ENCODE measurements around the gene NFE2L2.

The NFE2L2 gene

GRCh38 chr2:177287814-177288213 is 23.3 kb upstream of the NFE2L2 start:
- H3K27ac ChIP-seq (ENCODE audit: low read length), result no peak overlapping the region
- H3K9me3 ChIP-seq (ENCODE audit: insufficient read depth, low read length), result no peaks in the 10 kb centered on the region
- H3K79me2 ChIP-seq (ENCODE audit: low read length), result no peaks in the 10 kb centered on the region
- no peaks in the 10 kb centered on the region for H4K20me1 ChIP-seq (ENCODE audit: insufficient read depth, low read length)
- H3K4me2 ChIP-seq (ENCODE audit: low read length), result no peak overlapping the region
- no peak overlapping the region for H2AFZ ChIP-seq (ENCODE audit: low read depth, low read length)
- H3K4me1 ChIP-seq (ENCODE audit: low read length), result peaks cover 23% of the 10 kb centered on the region
- no peak overlapping the region for H3K4me3 ChIP-seq (ENCODE audit: low read length)
- TF ChIP-seq, protein P1, sequence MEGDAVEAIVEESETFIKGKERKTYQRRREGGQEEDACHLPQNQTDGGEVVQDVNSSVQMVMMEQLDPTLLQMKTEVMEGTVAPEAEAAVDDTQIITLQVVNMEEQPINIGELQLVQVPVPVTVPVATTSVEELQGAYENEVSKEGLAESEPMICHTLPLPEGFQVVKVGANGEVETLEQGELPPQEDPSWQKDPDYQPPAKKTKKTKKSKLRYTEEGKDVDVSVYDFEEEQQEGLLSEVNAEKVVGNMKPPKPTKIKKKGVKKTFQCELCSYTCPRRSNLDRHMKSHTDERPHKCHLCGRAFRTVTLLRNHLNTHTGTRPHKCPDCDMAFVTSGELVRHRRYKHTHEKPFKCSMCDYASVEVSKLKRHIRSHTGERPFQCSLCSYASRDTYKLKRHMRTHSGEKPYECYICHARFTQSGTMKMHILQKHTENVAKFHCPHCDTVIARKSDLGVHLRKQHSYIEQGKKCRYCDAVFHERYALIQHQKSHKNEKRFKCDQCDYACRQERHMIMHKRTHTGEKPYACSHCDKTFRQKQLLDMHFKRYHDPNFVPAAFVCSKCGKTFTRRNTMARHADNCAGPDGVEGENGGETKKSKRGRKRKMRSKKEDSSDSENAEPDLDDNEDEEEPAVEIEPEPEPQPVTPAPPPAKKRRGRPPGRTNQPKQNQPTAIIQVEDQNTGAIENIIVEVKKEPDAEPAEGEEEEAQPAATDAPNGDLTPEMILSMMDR (IDR thresholded peaks at IDR 0.05; ENCODE audit: low read depth, low read length), result no peak
- no peak for TF ChIP-seq EZH2phosphoT487 (IDR thresholded peaks at IDR 0.05; ENCODE audit: low read depth)
- H3K27me3 ChIP-seq (ENCODE audit: low read depth, low read length), result peaks cover 23% of the 10 kb centered on the region
- no peak overlapping the region for H3K9ac ChIP-seq (ENCODE audit: low read length)
- no peaks in the 10 kb centered on the region for H3K36me3 ChIP-seq (replicated peaks; ENCODE audit: low read depth, low read length)

DNA sequence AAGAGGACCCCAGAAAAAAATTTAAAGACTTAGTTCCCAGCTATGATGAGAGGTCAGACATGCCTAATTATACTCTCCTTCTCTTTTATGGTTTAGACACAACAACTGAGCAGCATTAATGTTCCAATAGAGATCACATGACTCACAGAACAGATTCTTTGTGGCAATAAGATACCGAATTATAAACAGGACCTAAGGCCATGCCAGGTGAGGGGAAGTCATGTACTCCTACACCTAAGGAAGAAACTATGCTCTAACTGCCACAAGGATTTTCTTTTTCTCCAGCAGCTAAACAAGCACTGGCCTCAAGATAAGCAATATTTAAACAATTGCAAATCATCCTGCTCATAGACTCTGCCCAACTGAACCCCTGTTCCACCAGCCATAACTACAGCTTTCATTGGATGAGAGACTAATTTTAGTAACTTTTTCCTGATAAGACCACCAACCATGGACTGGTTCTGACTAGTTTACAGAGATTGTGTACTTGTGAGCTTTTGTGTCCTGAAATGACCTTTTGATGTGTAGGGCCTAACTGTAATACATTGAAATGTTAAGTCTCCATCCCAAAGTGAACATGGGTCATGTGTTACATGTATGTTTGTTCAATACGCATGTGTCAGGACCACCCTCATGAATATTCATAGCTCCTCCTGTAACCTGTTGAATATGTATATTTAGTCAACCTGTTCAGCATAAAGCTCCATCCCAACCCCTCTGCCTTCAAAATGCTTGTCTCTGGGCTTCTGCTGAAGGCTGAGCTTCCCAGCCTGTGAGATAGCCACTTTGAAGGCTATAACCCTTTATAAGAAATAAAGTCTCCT is 21.6 kb upstream of the NFE2L2 start:
- no peaks in the 10 kb centered on the region for H4K20me1 ChIP-seq (ENCODE audit: insufficient read depth, low read length)
- H3K36me3 ChIP-seq (replicated peaks; ENCODE audit: low read depth, low read length), result no peaks in the 10 kb centered on the region
- no peak overlapping the region for H3K9ac ChIP-seq (ENCODE audit: low read length)
- H3K4me1 ChIP-seq (ENCODE audit: low read length), result peaks cover 40% of the 10 kb centered on the region
- no peak overlapping the region for H3K4me3 ChIP-seq (ENCODE audit: low read length)
- peaks cover 11% of the 10 kb centered on the region for H3K27me3 ChIP-seq (ENCODE audit: low read depth, low read length)
- no peaks in the 10 kb centered on the region for H3K9me3 ChIP-seq (ENCODE audit: insufficient read depth, low read length)
- TF ChIP-seq EZH2phosphoT487 (IDR thresholded peaks at IDR 0.05; ENCODE audit: low read depth), result no peak
- TF ChIP-seq, protein P1 (IDR thresholded peaks at IDR 0.05; ENCODE audit: low read depth, low read length), result no peak
- no peak overlapping the region for H3K27ac ChIP-seq (ENCODE audit: low read length)
- H3K79me2 ChIP-seq (ENCODE audit: low read length), result no peaks in the 10 kb centered on the region
- no peak overlapping the region for H3K4me2 ChIP-seq (ENCODE audit: low read length)
- H2AFZ ChIP-seq (ENCODE audit: low read depth, low read length), result no peak overlapping the region

DNA sequence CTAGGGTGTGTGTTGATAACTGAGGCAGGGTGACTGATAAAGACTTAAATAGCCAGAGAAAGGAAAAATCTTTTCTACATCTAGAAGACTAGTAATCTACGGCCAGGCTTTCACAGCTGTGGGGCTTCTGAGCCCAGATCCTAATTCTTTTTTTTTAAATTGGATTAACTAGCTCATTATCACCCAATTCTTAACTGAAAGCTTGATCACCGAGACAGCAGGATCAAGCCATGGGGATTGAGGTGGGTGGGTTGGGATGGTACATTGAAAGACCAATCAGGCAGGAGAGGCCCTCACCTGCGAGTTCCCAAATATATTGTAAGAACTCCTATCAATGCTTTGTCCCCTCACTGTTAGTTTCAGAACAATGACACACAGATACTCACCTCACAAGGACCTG is 20.0 kb upstream of the NFE2L2 start:
- Histone ChIP-seq H3K27me3 (ENCODE audit: low read depth, low read length) (peaks cover 11% of the 10 kb centered on the region), H3K4me1 (ENCODE audit: low read length) (peaks cover 31% of the 10 kb centered on the region), H3K4me2 (ENCODE audit: low read length) (no peak overlapping the region), H3K27ac (ENCODE audit: low read length) (no peak overlapping the region), H2AFZ (ENCODE audit: low read depth, low read length) (no peak overlapping the region), H3K4me3 (ENCODE audit: low read length) (no peak overlapping the region), H3K79me2 (ENCODE audit: low read length) (no peaks in the 10 kb centered on the region), H4K20me1 (ENCODE audit: insufficient read depth, low read length) (no peaks in the 10 kb centered on the region), H3K9ac (ENCODE audit: low read length) (no peak overlapping the region), H3K36me3 (replicated peaks; ENCODE audit: low read depth, low read length) (no peaks in the 10 kb centered on the region), H3K9me3 (ENCODE audit: insufficient read depth, low read length) (no peaks in the 10 kb centered on the region)
- no peak for TF ChIP-seq EZH2phosphoT487 (IDR thresholded peaks at IDR 0.05; ENCODE audit: low read depth)
- TF ChIP-seq, protein P1 (IDR thresholded peaks at IDR 0.05; ENCODE audit: low read depth, low read length), result no peak

DNA sequence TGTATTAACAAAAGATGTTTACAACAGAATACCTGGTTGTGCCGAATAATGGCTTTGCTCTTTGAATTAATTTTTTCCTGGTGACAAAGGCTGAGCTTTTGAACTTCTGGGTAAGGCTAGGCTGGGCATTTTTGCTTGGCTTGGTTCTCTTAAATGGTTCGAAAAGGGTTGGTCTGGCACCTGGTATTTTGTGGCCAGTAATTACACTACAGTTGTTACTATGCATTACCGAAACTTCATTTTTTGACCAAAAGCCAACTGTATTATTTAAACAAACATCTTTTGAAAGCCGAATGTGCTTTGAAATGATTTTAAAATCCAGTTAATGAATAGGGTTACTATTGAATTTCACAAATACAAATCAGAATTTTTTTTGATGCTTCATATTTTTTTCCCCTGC is 19.4 kb upstream of the NFE2L2 start:
- Histone ChIP-seq H3K4me2 (ENCODE audit: low read length) (no peak overlapping the region), H4K20me1 (ENCODE audit: insufficient read depth, low read length) (no peaks in the 10 kb centered on the region), H3K9me3 (ENCODE audit: insufficient read depth, low read length) (no peaks in the 10 kb centered on the region), H3K79me2 (ENCODE audit: low read length) (no peaks in the 10 kb centered on the region), H3K4me1 (ENCODE audit: low read length) (peaks cover 31% of the 10 kb centered on the region), H3K36me3 (replicated peaks; ENCODE audit: low read depth, low read length) (no peaks in the 10 kb centered on the region), H3K9ac (ENCODE audit: low read length) (no peak overlapping the region), H3K27me3 (ENCODE audit: low read depth, low read length) (peaks cover 7% of the 10 kb centered on the region; the same call in 1 of the 2 replicates), H3K27ac (ENCODE audit: low read length) (no peak overlapping the region), H3K4me3 (ENCODE audit: low read length) (no peak overlapping the region), H2AFZ (ENCODE audit: low read depth, low read length) (no peak overlapping the region)
- TF ChIP-seq EZH2phosphoT487 (IDR thresholded peaks at IDR 0.05; ENCODE audit: low read depth), result no peak
- TF ChIP-seq, protein P1 (IDR thresholded peaks at IDR 0.05; ENCODE audit: low read depth, low read length), result no peak
